ENCODE results near the gene TRERF1. TPM values are rescaled to one million over a fixed set of nuclear protein-coding genes. Genes with fewer than 3 reads are reported as not detected.

TRERF1 gene
- total and polyA plus RNA-seq, 2 of the 4 experiments (the other 2 are of a cell fraction): 6.3 to 9.9 TPM

- Histone ChIP-seq H2BK120ac (ENCODE audit: low read depth, low read length) (no peak overlapping the region; the same call in 1 of the 2 replicates), H3K4me1 (ENCODE audit: control insufficient read depth, insufficient read depth, low read length) (peaks cover 5% of the 10 kb centered on the region; the same call in 1 of the 2 replicates), H2BK5ac (ENCODE audit: low read depth, low read length, poor library complexity, severe bottlenecking) (no peak overlapping the region), H3K14ac (replicated peaks; ENCODE audit: low read depth, low read length) (no peak overlapping the region), H3K79me1 (ENCODE audit: low read depth in 1 of 2, low read length in 2 of 2) (peaks cover 32 to 87% of the 10 kb centered on the region in 2 experiments), H2BK20ac (ENCODE audit: low read depth, low read length) (no peak overlapping the region), H3K36me3 (ENCODE audit: control insufficient read depth, insufficient read depth, low read length) (no peaks in the 10 kb centered on the region), H3K27ac (ENCODE audit: insufficient read depth, low read length) (no peak overlapping the region), H3K18ac (ENCODE audit: low read depth, low read length) (no peak overlapping the region), H4K5ac (ENCODE audit: low read depth, low read length) (no peak overlapping the region), H4K91ac (ENCODE audit: insufficient read depth, low read depth, low read length) (no peak overlapping the region), H3K9me1 (ENCODE audit: insufficient read depth, low read length) (peaks cover 36% of the 10 kb centered on the region), H3K9ac (ENCODE audit: low read depth, low read length) (no peak overlapping the region), H2BK15ac (ENCODE audit: low read depth, low read length) (no peak overlapping the region), H3K56ac (ENCODE audit: extremely low read depth, insufficient read depth, low read length) (no peak overlapping the region), H2AFZ (replicated peaks; ENCODE audit: low read length, poor library complexity) (no peak overlapping the region), H4K8ac (ENCODE audit: low read depth in 2 of 2, low read length in 2 of 2) (no peak overlapping the region), H4K20me1 (ENCODE audit: insufficient read depth, low read length) (peaks cover 31% of the 10 kb centered on the region), H3K9me3 (ENCODE audit: control insufficient read depth, insufficient read depth, low read length) (no peaks in the 10 kb centered on the region), H3K23ac (ENCODE audit: low read depth, low read length) (no peak overlapping the region), H3K4me2 (ENCODE audit: low read depth, low read length) (no peak overlapping the region), H2AK9ac (replicated peaks; ENCODE audit: low read depth, low read length, poor library complexity) (no peak overlapping the region), H3K27me3 (ENCODE audit: control insufficient read depth, insufficient read depth, low read length) (no peaks in the 10 kb centered on the region), H3K4me3 (ENCODE audit: insufficient read depth, low read depth, low read length) (no peak overlapping the region), H3K4ac (ENCODE audit: low read depth, low read length) (no peak overlapping the region; the same call in 1 of the 2 replicates), H2AK5ac (ENCODE audit: low read depth, low read length) (no peak overlapping the region)
- ChIA-PET CTCF (interaction anchor here (1.1 kb wide), 1 partner anchor 169 kb away, joined by 3 read pairs; no protein-coding TSS in a partner anchor), POLR2A (ENCODE audit: unreplicated experiment) (no interaction called here)
- intact Hi-C loops (cut with micrococcal nuclease): no loop called here
- in situ Hi-C loops (cut with MboI; ENCODE audit: low sequenced_read_pairs): no loop called here
- TF ChIP-seq CEBPB (IDR thresholded peaks at IDR 0.05; ENCODE audit: low read depth, low read length): no peak
- no peak for TF ChIP-seq USF2 (IDR thresholded peaks at IDR 0.05; ENCODE audit: low read depth, low read length)
- no peak for TF ChIP-seq SMC3 (IDR thresholded peaks at IDR 0.05; ENCODE audit: low read depth, low read length)
- dilution Hi-C loops (cut with HindIII; ENCODE audit: low sequenced_read_pairs, unreplicated experiment): no loop called here
- BruUV-seq (replicated peaks): no TSS peak
- ATAC-seq (ENCODE audit: low read depth) (no peak), DNase-seq (no peak)
- WGBS, 2 experiments (ENCODE audit: extremely low coverage in 2 of 2, insufficient read length in 1 of 2): no CpG with 5 or more reads among the region's 5 CpGs
Observed at GRCh38 chr6:42378125-42378524, 73.6 kb downstream of the TRERF1 start.

Data from IMR-90 (cell line).